ENCODE data around the gene INPP5K.

DNA sequence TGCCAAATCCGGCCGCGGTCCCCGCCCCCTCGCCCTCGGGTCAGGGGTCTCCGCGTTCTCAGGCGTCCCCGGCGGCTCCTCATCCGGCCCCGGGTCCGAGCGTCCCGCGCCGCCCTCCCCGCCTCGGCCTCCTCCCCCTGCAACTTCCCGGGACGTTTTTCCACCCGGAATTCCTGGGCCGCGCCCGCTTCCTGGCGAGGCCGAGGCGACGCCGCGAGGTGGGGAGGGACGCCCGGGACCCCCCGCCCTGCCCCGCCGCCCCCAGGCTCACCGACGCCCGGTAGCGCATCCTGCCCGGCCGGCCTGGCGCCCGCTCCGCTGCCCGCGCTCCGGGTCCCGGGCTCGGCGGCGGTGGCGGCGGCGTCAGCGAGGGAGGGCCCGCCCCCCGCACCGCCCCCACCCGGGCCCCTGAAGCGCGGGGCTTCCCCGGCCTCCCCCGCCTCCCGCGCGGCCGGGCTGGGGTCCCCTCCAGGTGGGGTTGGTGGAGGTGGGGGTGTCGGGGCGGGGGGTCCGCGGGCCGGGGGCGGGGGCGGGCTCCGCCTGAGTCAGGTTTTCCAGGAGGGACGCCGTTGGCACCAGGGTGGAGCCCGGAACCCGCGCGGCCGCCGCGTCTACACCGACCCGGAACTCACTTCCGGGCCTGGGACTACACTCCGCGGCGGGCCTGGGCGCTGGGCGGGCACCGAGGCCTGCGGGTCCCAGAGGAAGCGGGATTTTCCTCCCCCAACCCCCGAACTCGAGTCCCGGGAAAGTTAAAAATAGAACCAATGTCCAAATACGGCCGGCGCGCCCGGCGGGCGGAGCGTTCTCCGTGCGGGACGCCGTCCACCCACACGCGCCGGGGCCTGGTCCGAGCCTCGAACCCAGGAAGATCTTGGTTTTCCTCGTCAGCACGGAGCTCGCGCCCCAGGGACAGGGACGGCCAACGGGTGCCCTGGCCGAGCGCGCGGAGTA is 30.7 kb downstream of the INPP5K start:
- TF ChIP-seq POLR2AphosphoS5 (IDR thresholded peaks at IDR 0.05; ENCODE audit: low read depth, low read length) (no peak), TAF1 (IDR thresholded peaks at IDR 0.05; ENCODE audit: borderline replicate concordance, insufficient read depth, low read length) (no peak), FOXP2 (optimal IDR thresholded peaks at IDR 0.05; ENCODE audit: borderline replicate concordance, extremely low read depth, extremely low read length, insufficient read depth) (peak; percentile 69)

All from PFSK-1 (cell line).